ENCODE results near the gene AADACL3.

AADACL3 gene

GRCh38 chr1:12770620-12771019, 54.7 kb downstream of the AADACL3 start:
- DNase-seq, result no peak

- DNase-seq, result no peak
Measured at GRCh38 chr1:12771186-12771585, 55.3 kb downstream of the AADACL3 start.

GRCh38 chr1:12772520-12772919, 56.6 kb downstream of the AADACL3 start:
- no peak for DNase-seq

GRCh38 chr1:12773438-12773837, 57.5 kb downstream of the AADACL3 start, which contains the start of gene PRAMEF12:
Gene PRAMEF12, plus strand, starts transcription at chr1:12773738. Its CDS starts 1,130 bp downstream, at chr1:12774868.
- no peak for DNase-seq

GRCh38 chr1:12774801-12775345, 59.0 kb downstream of the AADACL3 start:
- DNase-seq, result no peak

GRCh38 chr1:12775443-12775842, 59.5 kb downstream of the AADACL3 start:
- no peak for DNase-seq

GRCh38 chr1:12776801-12777557, 61.1 kb downstream of the AADACL3 start:
- DNase-seq, result no peak

All from activated CD4-positive, alpha-beta T cell treated with anti-CD3 and anti-CD28 coated beads for 1 hour (primary cell).